ENCODE results near the gene LINC00305. TPM values are rescaled to one million over a fixed set of nuclear protein-coding genes. Genes with fewer than 3 reads are reported as not detected.

The LINC00305 gene
- total and polyA plus RNA-seq, 2 of the 13 experiments (the other 11 are each of a cell fraction or from before 2014, with no cell fraction given) = not detected

DNA sequence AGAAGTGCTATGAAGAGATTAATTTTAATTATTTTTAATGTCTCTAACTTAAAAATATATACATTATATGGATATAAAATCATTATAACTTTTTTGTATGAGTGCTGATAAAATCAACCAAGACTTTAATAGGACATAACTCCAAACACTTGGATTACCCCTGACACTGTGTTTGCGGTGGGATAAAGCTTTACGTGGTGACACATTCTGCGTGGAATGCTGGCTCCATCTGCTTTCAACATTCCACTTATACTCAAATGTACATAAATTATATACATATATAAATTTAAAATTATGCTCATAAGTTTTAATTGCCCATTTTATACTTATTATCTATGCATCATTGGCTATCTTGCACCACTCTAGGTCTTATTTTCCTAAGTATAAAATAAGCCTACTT lies 30.5 kb downstream of the LINC00305 start:
- Histone ChIP-seq H3K4me3 (replicated peaks in 1 of 3; ENCODE audit: insufficient read depth in 1 of 3, low read depth in 2 of 3, low read length in 3 of 3) (no peak overlapping the region), H3K36me3 (replicated peaks in 1 of 2; ENCODE audit: control insufficient read depth in 1 of 2, insufficient read depth in 2 of 2, low read length in 2 of 2) (no peaks in the 10 kb centered on the region), H3K9ac (ENCODE audit: insufficient read depth, low read depth, low read length) (no peak overlapping the region), H3K9me3 (ENCODE audit: low read length) (no peaks in the 10 kb centered on the region), H3K4me1 (ENCODE audit: insufficient read depth, low read length) (no peaks in the 10 kb centered on the region), H3K79me2 (ENCODE audit: insufficient read depth, low read length) (no peaks in the 10 kb centered on the region), H3K27me3 (ENCODE audit: control insufficient read depth in 1 of 2, insufficient read depth in 2 of 2, low read length in 2 of 2) (no peaks in the 10 kb centered on the region), H3K27ac (ENCODE audit: extremely low read length, insufficient read depth, low read length) (no peak overlapping the region), H2AFZ (ENCODE audit: low read length) (no peak overlapping the region), H3K4me2 (ENCODE audit: low read depth, low read length) (no peak overlapping the region), H4K20me1 (ENCODE audit: insufficient read depth, low read length) (no peaks in the 10 kb centered on the region)
- ATAC-seq (no peak), DNase-seq (ENCODE audit: low spot score) (no peak), FAIRE-seq (no peak)
- CTCF ChIA-PET (ENCODE audit: low intra/inter-chr PET ratio, low total read pairs) = no interaction called here
- intact Hi-C loops (cut with micrococcal nuclease; ENCODE audit: unreplicated experiment) (no loop called here), in situ Hi-C loops (cut with HindIII; ENCODE audit: extremely low pct_ligation_motif_present, low pct_unique_long_range_greater_than_20kb) (no loop called here)
- no TSS peak for BruUV-seq (replicated peaks)
- POLR2A ChIA-PET = no interaction called here
- WGBS (ENCODE audit: low lambda C conversion rate) = 49% methylated on average over 3 of the region's 3 CpGs
- TF ChIP-seq, protein P1, sequence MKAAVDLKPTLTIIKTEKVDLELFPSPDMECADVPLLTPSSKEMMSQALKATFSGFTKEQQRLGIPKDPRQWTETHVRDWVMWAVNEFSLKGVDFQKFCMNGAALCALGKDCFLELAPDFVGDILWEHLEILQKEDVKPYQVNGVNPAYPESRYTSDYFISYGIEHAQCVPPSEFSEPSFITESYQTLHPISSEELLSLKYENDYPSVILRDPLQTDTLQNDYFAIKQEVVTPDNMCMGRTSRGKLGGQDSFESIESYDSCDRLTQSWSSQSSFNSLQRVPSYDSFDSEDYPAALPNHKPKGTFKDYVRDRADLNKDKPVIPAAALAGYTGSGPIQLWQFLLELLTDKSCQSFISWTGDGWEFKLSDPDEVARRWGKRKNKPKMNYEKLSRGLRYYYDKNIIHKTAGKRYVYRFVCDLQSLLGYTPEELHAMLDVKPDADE (CRISPR knock-in tag; IDR thresholded peaks at IDR 0.05) = no peak
- TF ChIP-seq ZKSCAN8 (CRISPR knock-in tag; IDR thresholded peaks at IDR 0.05; ENCODE audit: borderline replicate concordance) (no peak), ATAD3A (CRISPR knock-in tag; IDR thresholded peaks at IDR 0.05) (no peak), HHEX (CRISPR knock-in tag; IDR thresholded peaks at IDR 0.05) (no peak), ZNF563 (CRISPR knock-in tag; IDR thresholded peaks at IDR 0.05) (no peak), ZBTB7A (CRISPR knock-in tag; IDR thresholded peaks at IDR 0.05) (no peak), ZNF296 (CRISPR knock-in tag; conservative IDR thresholded peaks at IDR 0.05) (no peak)
- TF ChIP-seq, protein P2, sequence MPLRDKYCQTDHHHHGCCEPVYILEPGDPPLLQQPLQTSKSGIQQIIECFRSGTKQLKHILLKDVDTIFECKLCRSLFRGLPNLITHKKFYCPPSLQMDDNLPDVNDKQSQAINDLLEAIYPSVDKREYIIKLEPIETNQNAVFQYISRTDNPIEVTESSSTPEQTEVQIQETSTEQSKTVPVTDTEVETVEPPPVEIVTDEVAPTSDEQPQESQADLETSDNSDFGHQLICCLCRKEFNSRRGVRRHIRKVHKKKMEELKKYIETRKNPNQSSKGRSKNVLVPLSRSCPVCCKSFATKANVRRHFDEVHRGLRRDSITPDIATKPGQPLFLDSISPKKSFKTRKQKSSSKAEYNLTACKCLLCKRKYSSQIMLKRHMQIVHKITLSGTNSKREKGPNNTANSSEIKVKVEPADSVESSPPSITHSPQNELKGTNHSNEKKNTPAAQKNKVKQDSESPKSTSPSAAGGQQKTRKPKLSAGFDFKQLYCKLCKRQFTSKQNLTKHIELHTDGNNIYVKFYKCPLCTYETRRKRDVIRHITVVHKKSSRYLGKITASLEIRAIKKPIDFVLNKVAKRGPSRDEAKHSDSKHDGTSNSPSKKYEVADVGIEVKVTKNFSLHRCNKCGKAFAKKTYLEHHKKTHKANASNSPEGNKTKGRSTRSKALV (CRISPR knock-in tag; IDR thresholded peaks at IDR 0.05) = no peak
- TF ChIP-seq, protein P3, sequence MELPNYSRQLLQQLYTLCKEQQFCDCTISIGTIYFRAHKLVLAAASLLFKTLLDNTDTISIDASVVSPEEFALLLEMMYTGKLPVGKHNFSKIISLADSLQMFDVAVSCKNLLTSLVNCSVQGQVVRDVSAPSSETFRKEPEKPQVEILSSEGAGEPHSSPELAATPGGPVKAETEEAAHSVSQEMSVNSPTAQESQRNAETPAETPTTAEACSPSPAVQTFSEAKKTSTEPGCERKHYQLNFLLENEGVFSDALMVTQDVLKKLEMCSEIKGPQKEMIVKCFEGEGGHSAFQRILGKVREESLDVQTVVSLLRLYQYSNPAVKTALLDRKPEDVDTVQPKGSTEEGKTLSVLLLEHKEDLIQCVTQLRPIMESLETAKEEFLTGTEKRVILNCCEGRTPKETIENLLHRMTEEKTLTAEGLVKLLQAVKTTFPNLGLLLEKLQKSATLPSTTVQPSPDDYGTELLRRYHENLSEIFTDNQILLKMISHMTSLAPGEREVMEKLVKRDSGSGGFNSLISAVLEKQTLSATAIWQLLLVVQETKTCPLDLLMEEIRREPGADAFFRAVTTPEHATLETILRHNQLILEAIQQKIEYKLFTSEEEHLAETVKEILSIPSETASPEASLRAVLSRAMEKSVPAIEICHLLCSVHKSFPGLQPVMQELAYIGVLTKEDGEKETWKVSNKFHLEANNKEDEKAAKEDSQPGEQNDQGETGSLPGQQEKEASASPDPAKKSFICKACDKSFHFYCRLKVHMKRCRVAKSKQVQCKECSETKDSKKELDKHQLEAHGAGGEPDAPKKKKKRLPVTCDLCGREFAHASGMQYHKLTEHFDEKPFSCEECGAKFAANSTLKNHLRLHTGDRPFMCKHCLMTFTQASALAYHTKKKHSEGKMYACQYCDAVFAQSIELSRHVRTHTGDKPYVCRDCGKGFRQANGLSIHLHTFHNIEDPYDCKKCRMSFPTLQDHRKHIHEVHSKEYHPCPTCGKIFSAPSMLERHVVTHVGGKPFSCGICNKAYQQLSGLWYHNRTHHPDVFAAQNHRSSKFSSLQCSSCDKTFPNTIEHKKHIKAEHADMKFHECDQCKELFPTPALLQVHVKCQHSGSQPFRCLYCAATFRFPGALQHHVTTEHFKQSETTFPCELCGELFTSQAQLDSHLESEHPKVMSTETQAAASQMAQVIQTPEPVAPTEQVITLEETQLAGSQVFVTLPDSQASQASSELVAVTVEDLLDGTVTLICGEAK (IDR thresholded peaks at IDR 0.05) = no peak
- TF ChIP-seq, protein P3 (CRISPR knock-in tag; IDR thresholded peaks at IDR 0.05) = no peak
- TF ChIP-seq, protein P4, sequence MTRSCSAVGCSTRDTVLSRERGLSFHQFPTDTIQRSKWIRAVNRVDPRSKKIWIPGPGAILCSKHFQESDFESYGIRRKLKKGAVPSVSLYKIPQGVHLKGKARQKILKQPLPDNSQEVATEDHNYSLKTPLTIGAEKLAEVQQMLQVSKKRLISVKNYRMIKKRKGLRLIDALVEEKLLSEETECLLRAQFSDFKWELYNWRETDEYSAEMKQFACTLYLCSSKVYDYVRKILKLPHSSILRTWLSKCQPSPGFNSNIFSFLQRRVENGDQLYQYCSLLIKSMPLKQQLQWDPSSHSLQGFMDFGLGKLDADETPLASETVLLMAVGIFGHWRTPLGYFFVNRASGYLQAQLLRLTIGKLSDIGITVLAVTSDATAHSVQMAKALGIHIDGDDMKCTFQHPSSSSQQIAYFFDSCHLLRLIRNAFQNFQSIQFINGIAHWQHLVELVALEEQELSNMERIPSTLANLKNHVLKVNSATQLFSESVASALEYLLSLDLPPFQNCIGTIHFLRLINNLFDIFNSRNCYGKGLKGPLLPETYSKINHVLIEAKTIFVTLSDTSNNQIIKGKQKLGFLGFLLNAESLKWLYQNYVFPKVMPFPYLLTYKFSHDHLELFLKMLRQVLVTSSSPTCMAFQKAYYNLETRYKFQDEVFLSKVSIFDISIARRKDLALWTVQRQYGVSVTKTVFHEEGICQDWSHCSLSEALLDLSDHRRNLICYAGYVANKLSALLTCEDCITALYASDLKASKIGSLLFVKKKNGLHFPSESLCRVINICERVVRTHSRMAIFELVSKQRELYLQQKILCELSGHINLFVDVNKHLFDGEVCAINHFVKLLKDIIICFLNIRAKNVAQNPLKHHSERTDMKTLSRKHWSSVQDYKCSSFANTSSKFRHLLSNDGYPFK (CRISPR knock-in tag; IDR thresholded peaks at IDR 0.05; ENCODE audit: borderline replicate concordance) = no peak
